OCI-M2 (cell line): ENCODE results near the gene OR4S2.

ENCODE experiments used
- DNase-seq: peaks from one replicate; lab custom pipeline; 2025; ENCODE audit not compliant: unreplicated experiment; lab: John Stamatoyannopoulos, UW

Gene OR4S2

GRCh38 chr11:55648027-55648426 is at the start of gene OR4S2:
OR4S2 (plus strand) TSS chr11:55648327; CDS start chr11:55650904, 2,577 bp downstream.
- no peak for DNase-seq

GRCh38 chr11:55607545-55607944 is 40.6 kb upstream of the OR4S2 start, which contains the start of gene OR4C11:
OR4C11 (minus strand) TSS chr11:55607645; CDS start chr11:55604373, 3,272 bp downstream.
- no peak for DNase-seq

- DNase-seq: no peak
Observed at GRCh38 chr11:55624531-55624930, 23.6 kb upstream of the OR4S2 start.

- no peak for DNase-seq
Observed at GRCh38 chr11:55634813-55635212, 13.3 kb upstream of the OR4S2 start, which contains the start of gene OR4P4. OR4P4 (plus strand) TSS chr11:55635113.

GRCh38 chr11:55652560-55652959 is 4.4 kb downstream of the OR4S2 start:
- DNase-seq: no peak

GRCh38 chr11:55655096-55655495 is 7.0 kb downstream of the OR4S2 start:
- no peak for DNase-seq

GRCh38 chr11:55658031-55658573 is 10.0 kb downstream of the OR4S2 start:
- no peak for DNase-seq

GRCh38 chr11:55658608-55659007 is 10.5 kb downstream of the OR4S2 start:
- no peak for DNase-seq

GRCh38 chr11:55661901-55662300 is 13.8 kb downstream of the OR4S2 start, which contains the start of gene OR4C6:
OR4C6 (plus strand) TSS chr11:55662201; CDS start chr11:55665167, 2,966 bp downstream.
- no peak for DNase-seq

- no peak for DNase-seq
Observed at GRCh38 chr11:55669376-55669775, 21.2 kb downstream of the OR4S2 start.

GRCh38 chr11:55673860-55674259 is 25.7 kb downstream of the OR4S2 start:
- DNase-seq: no peak

GRCh38 chr11:55697817-55698216 is 49.7 kb downstream of the OR4S2 start:
- DNase-seq: no peak

GRCh38 chr11:55701429-55701828 is 53.3 kb downstream of the OR4S2 start:
- no peak for DNase-seq
